Astrocyte of the spinal cord (primary cell): ENCODE results near the gene CNTD1.

Experiments used
- DNase-seq: peaks from one replicate; pipeline ENCODE4 v3.0.0; 2011; ENCODE audit warnings: low read depth, low spot score
- H3K4me3 ChIP-seq: 2 replicates; pipeline ENCODE4 v1.5.1; 2011; ENCODE audit warnings: low read depth, mild to moderate bottlenecking, low read length, moderate library complexity
- in situ Hi-C: cut with HindIII; loops from 2 replicates; pipeline ENCODE4 v1.10.0; 2017; ENCODE audit warnings: low sequenced_read_pairs
- TF ChIP-seq, protein P1 (sequence below): IDR thresholded peaks from 2 replicates; pipeline ENCODE4 v1.5.1; 2012; ENCODE audit warnings: low read depth, mild to moderate bottlenecking, low read length, inconsistent platforms

CNTD1 gene

GRCh38 chr17:42795061-42795460 lies 3.6 kb upstream of the CNTD1 start:
- DNase-seq, result no peak
- in situ Hi-C loops, result no loop called here
- TF ChIP-seq, protein P1, sequence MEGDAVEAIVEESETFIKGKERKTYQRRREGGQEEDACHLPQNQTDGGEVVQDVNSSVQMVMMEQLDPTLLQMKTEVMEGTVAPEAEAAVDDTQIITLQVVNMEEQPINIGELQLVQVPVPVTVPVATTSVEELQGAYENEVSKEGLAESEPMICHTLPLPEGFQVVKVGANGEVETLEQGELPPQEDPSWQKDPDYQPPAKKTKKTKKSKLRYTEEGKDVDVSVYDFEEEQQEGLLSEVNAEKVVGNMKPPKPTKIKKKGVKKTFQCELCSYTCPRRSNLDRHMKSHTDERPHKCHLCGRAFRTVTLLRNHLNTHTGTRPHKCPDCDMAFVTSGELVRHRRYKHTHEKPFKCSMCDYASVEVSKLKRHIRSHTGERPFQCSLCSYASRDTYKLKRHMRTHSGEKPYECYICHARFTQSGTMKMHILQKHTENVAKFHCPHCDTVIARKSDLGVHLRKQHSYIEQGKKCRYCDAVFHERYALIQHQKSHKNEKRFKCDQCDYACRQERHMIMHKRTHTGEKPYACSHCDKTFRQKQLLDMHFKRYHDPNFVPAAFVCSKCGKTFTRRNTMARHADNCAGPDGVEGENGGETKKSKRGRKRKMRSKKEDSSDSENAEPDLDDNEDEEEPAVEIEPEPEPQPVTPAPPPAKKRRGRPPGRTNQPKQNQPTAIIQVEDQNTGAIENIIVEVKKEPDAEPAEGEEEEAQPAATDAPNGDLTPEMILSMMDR, result no peak
- H3K4me3 ChIP-seq, result no peak overlapping the region

GRCh38 chr17:42795465-42795864 lies 3.2 kb upstream of the CNTD1 start:
- DNase-seq, result no peak
- in situ Hi-C loops, result no loop called here
- no peak overlapping the region for H3K4me3 ChIP-seq
- TF ChIP-seq, protein P1, result no peak

- no peak overlapping the region for H3K4me3 ChIP-seq
- TF ChIP-seq, protein P1, result no peak
- no peak for DNase-seq
- in situ Hi-C loops, result no loop called here
These were observed 2.4 kb upstream of the CNTD1 start for GRCh38 chr17:42796066-42796758.

DNA sequence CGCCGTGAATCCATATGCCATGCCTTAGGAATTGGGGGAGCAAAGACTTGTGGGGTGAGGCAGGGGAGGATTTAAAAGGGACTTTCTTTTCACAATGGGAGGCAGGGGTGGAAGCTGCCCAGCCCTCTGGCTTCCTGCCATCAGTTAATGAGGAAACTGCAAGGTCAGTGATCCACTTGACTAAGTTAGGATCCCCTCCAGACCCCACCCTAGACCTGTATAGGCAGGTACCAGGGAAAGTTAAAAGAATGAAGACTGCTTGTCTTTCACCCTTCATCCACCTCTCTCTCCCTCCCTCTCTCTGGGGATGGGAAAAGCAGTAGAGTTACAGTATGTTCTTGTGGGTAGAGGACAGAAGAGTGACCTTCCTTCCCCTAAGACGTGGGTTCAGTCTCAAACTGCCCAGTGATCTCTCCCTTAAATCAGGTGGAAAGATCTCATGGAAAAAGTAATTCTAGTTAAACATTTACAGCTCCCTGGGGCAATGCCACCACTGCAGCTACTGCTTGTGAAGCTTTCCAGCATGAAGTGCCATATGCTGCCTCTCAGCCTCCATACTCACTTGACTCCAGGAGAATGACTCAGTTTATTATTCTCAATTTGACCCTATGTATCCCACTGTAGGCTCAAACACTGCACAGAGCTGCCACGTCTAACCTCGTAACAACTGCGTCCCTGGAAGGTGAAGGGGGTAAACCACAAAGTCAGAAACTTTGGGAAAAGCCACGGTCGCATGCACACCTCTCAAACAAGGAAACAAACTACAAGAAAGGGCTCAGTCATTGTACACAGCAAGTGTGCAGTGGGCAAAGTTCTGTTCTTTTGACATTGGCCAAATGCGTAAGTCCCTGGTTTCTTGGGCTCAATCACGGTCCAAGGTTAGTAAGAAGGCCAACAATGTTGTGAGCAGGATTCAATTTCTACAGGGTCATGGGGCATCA lies 1.3 kb upstream of the CNTD1 start:
- TF ChIP-seq, protein P1, result no peak
- H3K4me3 ChIP-seq, result peak overlapping the region; percentile 84
- in situ Hi-C loops, result no loop called here
- DNase-seq, result no peak

GRCh38 chr17:42798011-42798382 lies 664 bp upstream of the CNTD1 start:
- TF ChIP-seq, protein P1, result no peak
- peak overlapping the region; percentile 84 for H3K4me3 ChIP-seq
- in situ Hi-C loops, result no loop called here
- DNase-seq, result no peak

DNA sequence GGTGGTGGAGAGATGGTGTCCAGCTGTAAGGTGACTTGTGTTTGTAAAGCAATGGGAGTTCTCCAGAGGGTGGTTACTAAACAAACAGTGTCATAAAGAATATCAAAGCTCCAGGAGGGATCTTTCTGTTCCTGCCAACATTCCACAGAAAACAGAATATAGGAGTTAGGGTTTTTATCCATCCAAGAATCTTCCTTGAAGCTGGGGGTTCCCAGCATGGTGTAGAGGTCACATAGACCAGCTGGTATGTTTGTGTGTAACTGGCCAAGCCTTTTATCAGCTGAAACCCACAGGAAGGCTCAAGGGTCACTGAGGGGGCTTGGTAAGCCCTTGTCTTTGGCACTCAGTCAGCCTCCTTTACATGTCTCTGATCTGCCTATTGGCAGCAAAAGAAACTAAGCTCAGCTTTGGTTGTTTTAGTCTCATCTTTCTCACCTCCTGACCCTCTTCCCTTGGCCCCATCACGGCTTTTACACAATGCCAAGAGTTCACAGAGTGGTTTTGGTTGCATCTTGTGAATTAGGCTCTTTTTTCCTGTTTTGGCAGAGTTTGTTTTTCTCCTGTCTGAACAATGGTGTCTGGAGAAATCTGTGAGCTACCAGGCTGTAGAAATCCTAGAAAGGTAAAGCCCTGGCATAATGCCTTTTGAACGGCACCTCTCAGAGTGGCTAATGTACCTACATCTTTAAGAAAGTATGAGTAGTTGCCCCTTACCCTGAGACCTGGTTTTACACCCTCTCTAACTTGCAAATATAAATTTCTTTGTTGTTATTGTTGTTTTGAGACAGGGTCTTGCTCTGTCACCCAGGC lies 4.6 kb downstream of the CNTD1 start:
- peak; percentile 89 for DNase-seq
- in situ Hi-C loops, result no loop called here

More for the DNA sequence above, 4.6 kb downstream of the CNTD1 start:
- H3K4me3 ChIP-seq, result no peak overlapping the region
- TF ChIP-seq, protein P1, result no peak
